Stimulated activated CD4-positive, alpha-beta T cell treated with anti-CD3 and anti-CD28 coated beads, Interleukin-12 subunit alpha, Interleukin-12 subunit beta, amount 100 ng/mL, for 24 hours (primary cell): ENCODE measurements around the gene HSD3B1.
"Not testable (repeated sequence)": the region's sequence is repeated elsewhere in the genome, so short reads cannot be mapped to it uniquely, and the experiment has no call there.

Source experiments
- DNase-seq, 2 experiments: peaks; one replicate each; pipeline ENCODE4 v3.0.0-alpha.2; 2020; ENCODE audit warnings: low read depth in 2 of 2

HSD3B1 gene

GRCh38 chr1:119553302-119554071 is 46.5 kb downstream of the HSD3B1 start:
- not testable (repeated sequence) for DNase-seq

GRCh38 chr1:119554183-119554582 is 47.2 kb downstream of the HSD3B1 start:
- DNase-seq: no peak

GRCh38 chr1:119556423-119556822 is 49.4 kb downstream of the HSD3B1 start:
- no peak for DNase-seq

DNA sequence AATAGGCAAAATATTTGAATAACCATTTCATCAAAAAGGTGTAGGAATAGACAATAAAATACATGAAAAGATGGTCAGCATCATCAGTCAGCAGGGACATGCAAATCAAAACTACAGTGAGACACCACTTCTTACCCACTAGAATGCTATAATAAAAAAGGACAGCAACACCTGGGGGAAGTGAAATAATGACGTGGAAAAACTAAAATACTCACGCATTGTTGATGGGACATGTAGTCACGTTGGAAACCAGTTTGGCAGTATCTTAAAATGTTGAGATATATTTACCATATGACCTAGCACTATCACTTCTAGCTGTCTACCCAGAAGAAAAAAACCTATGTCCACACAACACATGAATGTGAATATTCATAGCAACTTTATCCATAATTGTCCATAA is 53.4 kb downstream of the HSD3B1 start:
- DNase-seq: not testable (repeated sequence)

DNA sequence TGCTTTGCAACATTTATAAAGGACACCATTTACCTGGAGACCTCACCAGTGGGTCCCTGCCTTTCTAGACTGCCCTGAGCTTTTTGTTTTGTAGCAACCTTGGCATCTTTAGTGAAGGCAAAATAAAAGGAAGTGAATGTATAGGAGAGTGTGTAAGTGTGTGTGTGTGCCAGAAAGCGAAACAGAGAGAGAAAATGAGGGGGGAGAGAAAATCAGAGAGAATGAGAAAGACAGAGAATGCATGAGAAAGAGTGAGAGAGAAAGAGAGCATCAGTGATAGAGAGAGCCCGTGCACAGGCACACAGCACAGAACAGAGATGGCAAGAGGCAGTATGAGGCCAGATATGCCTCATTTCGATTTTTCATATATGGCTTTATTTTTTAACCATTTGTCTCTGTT is 57.5 kb downstream of the HSD3B1 start:
- no peak for DNase-seq
